HG03097 (cell line): ENCODE results near the gene LYPD8.
"Not testable (repeated sequence)": the region's sequence is repeated elsewhere in the genome, so short reads cannot be mapped to it uniquely, and the experiment has no call there.

ENCODE experiments used
- ATAC-seq: cut with Tn5 transposase; IDR thresholded peaks from one replicate; pipeline ENCODE4 v1.9.1; 2021; ENCODE audit not compliant: unreplicated experiment, low FRiP score

Gene LYPD8

GRCh38 chr1:248755517-248755916 lies at the start of gene LYPD8:
Gene LYPD8 (minus strand): TSS chr1:248755759. CDS start chr1:248751081, 4,678 bp downstream.
- no peak for ATAC-seq

GRCh38 chr1:248804771-248805681 lies 49.5 kb upstream of the LYPD8 start:
- ATAC-seq = peak; percentile 92

- not testable (repeated sequence) for ATAC-seq
Measured at GRCh38 chr1:248803501-248803900, 47.9 kb upstream of the LYPD8 start.

GRCh38 chr1:248802454-248802853 lies 46.9 kb upstream of the LYPD8 start:
- ATAC-seq = no peak

GRCh38 chr1:248800459-248800858 lies 44.9 kb upstream of the LYPD8 start:
- ATAC-seq = no peak

- no peak for ATAC-seq
Measured at GRCh38 chr1:248798791-248799190, 43.2 kb upstream of the LYPD8 start.

- not testable (repeated sequence) for ATAC-seq
Measured at GRCh38 chr1:248794663-248795062, 39.1 kb upstream of the LYPD8 start.

- ATAC-seq = peak; percentile 93
Measured at GRCh38 chr1:248793592-248793991, 38.0 kb upstream of the LYPD8 start.

GRCh38 chr1:248792342-248792741 lies 36.8 kb upstream of the LYPD8 start:
- no peak for ATAC-seq

GRCh38 chr1:248791010-248791409 lies 35.5 kb upstream of the LYPD8 start:
- ATAC-seq = no peak

- ATAC-seq = no peak
Measured at GRCh38 chr1:248790456-248790855, 34.9 kb upstream of the LYPD8 start.

- not testable (repeated sequence) for ATAC-seq
Measured at GRCh38 chr1:248789337-248789736, 33.8 kb upstream of the LYPD8 start.

GRCh38 chr1:248788327-248788726 lies 32.8 kb upstream of the LYPD8 start:
- no peak for ATAC-seq

- no peak for ATAC-seq
Measured at GRCh38 chr1:248787430-248787829, 31.9 kb upstream of the LYPD8 start.

- peak; percentile 70 for ATAC-seq
Measured at GRCh38 chr1:248786156-248786555, 30.6 kb upstream of the LYPD8 start.

- ATAC-seq = no peak
Measured at GRCh38 chr1:248783367-248783766, 27.8 kb upstream of the LYPD8 start.

- ATAC-seq = no peak
Measured at GRCh38 chr1:248782416-248783141, 27.0 kb upstream of the LYPD8 start.

GRCh38 chr1:248779350-248779749 lies 23.8 kb upstream of the LYPD8 start:
- no peak for ATAC-seq

- no peak for ATAC-seq
Measured at GRCh38 chr1:248778906-248779305, 23.3 kb upstream of the LYPD8 start.

GRCh38 chr1:248776991-248777390 lies 21.4 kb upstream of the LYPD8 start:
- no peak for ATAC-seq

GRCh38 chr1:248775441-248775840 lies 19.9 kb upstream of the LYPD8 start:
- ATAC-seq = no peak

- ATAC-seq = no peak
Measured at GRCh38 chr1:248759644-248760043, 4.1 kb upstream of the LYPD8 start.
